BE2C (cell line): Measurements from ENCODE around the gene GRM5.

Experiments used
- DNase-seq: peaks from one replicate; pipeline ENCODE4 v3.0.0-alpha.2; 2020
- H3K27me3 ChIP-seq: fragments of 250-450 bp; sonication (Bioruptor Pico); 2 replicates; pipeline ENCODE4 v1.5.1; 2020; ENCODE audit warnings: mild to moderate bottlenecking
- H3K36me3 ChIP-seq: fragments of 250-450 bp; sonication (Bioruptor Pico); 2 replicates; pipeline ENCODE4 v1.5.1; 2020; ENCODE audit warnings: mild to moderate bottlenecking
- H3K4me1 ChIP-seq: fragments of 250-450 bp; sonication (Bioruptor Pico); 2 replicates; pipeline ENCODE4 v1.5.1; 2020
- H3K4me3 ChIP-seq: 2 replicates; pipeline ENCODE4 v1.5.1; 2011; ENCODE audit warnings: low read depth, low read length
- H3K9me3 ChIP-seq: fragments of 250-450 bp; sonication (Bioruptor Pico); 2 replicates; pipeline ENCODE4 v1.5.1; 2020
- CTCF ChIP-seq: IDR thresholded peaks from 2 replicates; pipeline ENCODE4 v1.5.1; 2012; ENCODE audit warnings: mild to moderate bottlenecking, low read depth, low read length

GRM5 gene

GRCh38 chr11:88590361-88590760, 475.4 kb downstream of the GRM5 start:
- H3K36me3 ChIP-seq = no peaks in the 10 kb centered on the region
- no peak for TF ChIP-seq CTCF
- DNase-seq = no peak

GRCh38 chr11:88583251-88583650, 482.5 kb downstream of the GRM5 start:
- H3K27me3 ChIP-seq = no peaks in the 10 kb centered on the region
- TF ChIP-seq CTCF = no peak
- H3K4me3 ChIP-seq = no peak overlapping the region
- DNase-seq = no peak
- no peaks in the 10 kb centered on the region for H3K4me1 ChIP-seq
- no peaks in the 10 kb centered on the region for H3K36me3 ChIP-seq
- H3K9me3 ChIP-seq = no peaks in the 10 kb centered on the region

More at GRCh38 chr11:88590361-88590760, 475.4 kb downstream of the GRM5 start:
- Histone ChIP-seq H3K27me3 (no peaks in the 10 kb centered on the region), H3K9me3 (no peaks in the 10 kb centered on the region), H3K4me1 (no peaks in the 10 kb centered on the region), H3K4me3 (no peak overlapping the region)

- H3K4me3 ChIP-seq = no peak overlapping the region
- H3K9me3 ChIP-seq = no peaks in the 10 kb centered on the region
- H3K27me3 ChIP-seq = no peaks in the 10 kb centered on the region
- no peak for DNase-seq
- TF ChIP-seq CTCF = no peak
- H3K4me1 ChIP-seq = no peaks in the 10 kb centered on the region
- no peaks in the 10 kb centered on the region for H3K36me3 ChIP-seq
Measured at GRCh38 chr11:88579466-88579865, 486.3 kb downstream of the GRM5 start.

- Histone ChIP-seq H3K4me3 (no peak overlapping the region), H3K27me3 (no peaks in the 10 kb centered on the region), H3K4me1 (no peaks in the 10 kb centered on the region), H3K36me3 (no peaks in the 10 kb centered on the region), H3K9me3 (no peaks in the 10 kb centered on the region)
- DNase-seq = no peak
- TF ChIP-seq CTCF = no peak
Measured at GRCh38 chr11:88576741-88577140, 489.0 kb downstream of the GRM5 start.

GRCh38 chr11:88575916-88576315, 489.9 kb downstream of the GRM5 start:
- Histone ChIP-seq H3K36me3 (no peaks in the 10 kb centered on the region), H3K27me3 (no peaks in the 10 kb centered on the region), H3K4me3 (no peak overlapping the region), H3K4me1 (no peaks in the 10 kb centered on the region), H3K9me3 (no peaks in the 10 kb centered on the region)
- no peak for DNase-seq
- TF ChIP-seq CTCF = no peak

GRCh38 chr11:88569342-88569741, 496.4 kb downstream of the GRM5 start:
- Histone ChIP-seq H3K9me3 (no peaks in the 10 kb centered on the region), H3K4me1 (no peaks in the 10 kb centered on the region), H3K4me3 (no peak overlapping the region), H3K27me3 (no peaks in the 10 kb centered on the region), H3K36me3 (no peaks in the 10 kb centered on the region)
- no peak for TF ChIP-seq CTCF
- DNase-seq = no peak
